IPS-NIHi7 (cell line): Measurements from ENCODE around the gene EPHA2.

Source experiments
- DNase-seq: peaks from one replicate; pipeline ENCODE4 v3.0.0; 2012; ENCODE audit warnings: mixed read lengths; ENCODE audit errors: extremely low spot score

The EPHA2 gene

DNA sequence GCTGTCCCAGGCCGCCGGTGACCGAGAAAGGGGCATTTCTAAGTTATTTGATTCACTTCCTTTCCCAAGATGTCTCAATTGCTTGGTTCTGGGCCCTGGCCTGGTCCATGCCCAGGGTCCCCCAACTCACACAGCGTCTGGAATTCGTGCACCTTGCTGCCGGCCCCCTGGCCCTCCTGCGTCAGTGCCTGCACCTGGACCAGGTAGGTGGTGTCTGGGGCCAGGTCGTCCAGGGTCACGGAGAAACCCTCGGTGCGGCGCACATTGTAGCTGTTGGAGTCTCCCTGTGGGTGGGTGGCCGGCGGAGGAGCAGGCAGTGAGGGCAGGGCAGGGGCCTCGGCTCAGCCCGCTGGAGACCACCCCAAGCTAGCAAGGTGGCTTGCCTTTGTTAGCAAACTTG is 21.0 kb downstream of the EPHA2 start:
- DNase-seq, result no peak

DNA sequence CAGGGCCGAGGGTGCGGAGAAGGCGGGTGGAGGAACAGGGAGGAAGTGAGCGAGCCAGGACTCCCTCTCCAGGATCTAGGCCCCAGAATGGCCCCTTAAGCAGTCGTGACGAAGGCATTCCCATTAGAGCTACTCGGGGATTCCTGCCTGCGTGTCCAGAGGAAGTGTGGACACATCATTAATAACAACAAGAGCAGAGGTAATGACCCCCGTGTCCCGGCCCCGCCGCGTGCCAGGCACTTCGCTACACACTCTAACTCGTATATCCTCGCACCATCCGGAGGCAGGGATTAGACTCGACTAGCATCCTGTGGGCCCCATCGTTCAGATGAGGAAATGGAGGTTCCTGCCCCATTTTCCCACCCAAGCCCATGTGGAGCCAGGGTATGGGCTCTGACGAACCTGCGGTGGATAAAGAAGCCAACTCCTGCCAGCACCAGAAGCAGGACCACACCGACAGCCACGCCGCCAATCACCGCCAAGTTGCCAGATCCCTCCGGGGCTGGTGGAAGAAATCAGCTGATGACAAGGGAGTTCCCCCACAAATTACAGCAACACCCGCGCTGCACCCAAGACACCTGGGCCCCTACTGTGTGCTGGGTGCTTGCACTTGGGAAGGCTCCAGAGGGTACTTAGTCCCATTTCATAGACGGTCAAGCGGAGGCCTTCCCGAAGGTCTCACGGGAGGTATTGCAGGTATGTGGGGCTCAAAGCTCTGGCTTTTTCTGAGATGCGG is 21.6 kb downstream of the EPHA2 start:
- DNase-seq, result no peak

DNA sequence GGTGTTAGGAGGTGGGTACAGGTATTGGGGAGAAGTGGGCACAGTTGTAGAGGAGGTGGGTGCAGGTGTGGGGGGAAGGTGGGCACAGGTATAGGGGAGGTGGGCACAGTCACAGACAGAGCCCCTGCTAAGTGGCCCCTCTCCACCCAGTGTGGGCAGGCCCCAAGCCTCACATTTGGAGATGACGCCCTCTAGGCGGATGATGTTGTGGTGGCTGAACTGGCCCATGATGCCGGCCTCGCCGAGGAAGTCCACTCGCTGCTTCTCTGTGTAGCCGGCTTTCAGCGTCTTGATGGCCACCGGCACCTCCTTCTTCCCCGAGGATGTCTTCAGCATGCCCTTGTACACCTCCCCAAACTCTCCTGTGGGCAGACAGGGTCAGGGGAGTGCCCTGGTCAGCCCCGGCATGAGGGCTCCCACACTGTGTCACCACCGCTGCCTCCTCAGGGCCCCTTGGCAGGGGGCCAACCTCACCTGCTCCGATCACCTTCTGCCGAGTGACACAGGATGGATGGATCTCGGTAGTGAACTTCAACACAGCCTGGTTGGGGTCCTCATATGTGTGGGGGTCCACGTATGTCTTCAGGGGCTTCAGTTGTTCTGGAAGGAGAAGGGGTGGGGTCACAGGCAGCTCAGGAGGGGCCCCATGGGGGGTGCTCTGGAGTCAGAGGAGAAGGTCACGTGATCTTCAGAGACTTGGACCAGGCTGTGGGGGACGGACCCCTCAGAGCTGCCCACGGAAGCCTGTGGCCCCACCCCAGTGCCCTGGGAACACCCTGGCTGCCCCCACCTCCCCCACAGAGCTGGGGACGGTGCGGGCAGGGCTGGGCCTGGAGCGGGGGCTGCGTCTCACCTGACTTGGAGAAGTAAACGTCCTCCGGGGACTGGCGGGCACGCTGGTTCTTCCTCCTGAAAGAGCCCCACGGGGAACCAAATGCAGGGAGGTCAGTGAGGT is 22.6 kb downstream of the EPHA2 start:
- no peak for DNase-seq

DNA sequence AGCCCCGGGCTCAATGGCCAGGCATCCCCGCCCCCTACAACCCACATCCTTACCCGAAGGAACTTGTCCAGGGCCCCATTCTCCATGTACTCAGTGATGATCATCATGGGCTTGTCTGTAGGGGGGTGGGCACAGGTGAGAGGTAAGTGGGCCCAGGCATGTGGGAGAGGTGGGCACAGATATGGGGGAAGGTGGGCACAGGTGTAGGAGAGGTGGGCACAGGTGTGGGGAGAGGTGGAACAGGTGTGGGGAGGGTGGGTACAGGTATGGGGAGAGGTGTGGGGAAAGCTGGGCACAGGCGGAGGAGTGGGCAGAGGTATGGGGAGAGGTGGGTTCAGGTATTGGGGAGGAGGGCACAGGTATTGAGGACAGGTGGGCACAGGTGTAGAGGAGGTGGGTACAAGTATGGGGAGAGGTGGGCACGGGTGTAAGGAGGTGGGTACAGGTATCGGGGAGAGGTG is 23.5 kb downstream of the EPHA2 start:
- DNase-seq, result no peak

DNA sequence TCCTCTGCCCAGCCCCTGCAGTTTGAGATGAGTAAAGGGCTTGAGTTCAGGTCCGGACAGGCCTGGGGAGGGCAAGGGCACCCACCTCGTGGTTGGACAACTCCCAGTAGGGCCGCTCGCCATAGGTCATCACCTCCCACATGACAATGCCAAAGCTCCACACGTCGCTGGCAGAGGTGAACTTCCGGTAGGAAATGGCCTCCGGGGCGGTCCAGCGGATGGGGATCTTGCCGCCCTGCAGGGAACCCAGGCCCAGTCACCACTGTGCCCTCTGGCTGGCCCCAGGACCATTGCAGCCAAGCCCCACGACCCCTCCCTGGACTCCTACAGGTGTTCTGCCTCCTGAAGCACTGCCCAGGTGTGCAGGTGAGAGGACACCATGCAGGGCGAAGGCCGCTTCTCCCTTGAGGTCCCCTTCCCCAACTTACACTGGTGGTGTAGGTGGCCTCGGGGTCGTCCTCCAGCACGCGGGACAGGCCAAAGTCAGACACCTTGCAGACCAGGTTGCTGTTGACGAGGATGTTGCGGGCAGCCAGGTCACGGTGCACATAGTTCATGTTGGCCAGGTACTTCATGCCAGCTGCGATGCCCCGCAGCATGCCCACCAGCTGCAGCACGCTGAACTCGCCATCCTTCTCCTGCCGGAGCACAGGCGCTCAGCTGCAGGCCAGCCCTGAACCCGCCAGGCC is 24.1 kb downstream of the EPHA2 start:
- DNase-seq, result no peak

DNA sequence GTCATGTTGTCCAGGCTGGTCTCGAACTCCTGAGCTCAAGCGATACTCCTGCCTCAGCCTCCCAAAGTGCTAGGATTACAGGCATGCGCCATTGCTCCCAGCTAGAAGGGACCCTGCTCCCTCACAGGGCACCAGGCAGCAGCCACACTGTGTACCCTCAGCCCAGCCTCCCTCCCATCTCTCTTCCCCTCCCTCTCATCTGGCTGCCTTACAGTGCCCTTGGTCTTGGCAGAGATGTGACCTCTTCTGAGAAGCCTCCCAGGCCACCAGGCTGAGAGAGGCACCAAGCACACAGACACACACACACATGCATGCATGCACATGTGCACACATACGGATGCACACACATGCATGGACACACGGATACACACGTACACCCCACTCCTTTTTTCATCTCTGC is 25.0 kb downstream of the EPHA2 start:
- DNase-seq, result no peak

DNA sequence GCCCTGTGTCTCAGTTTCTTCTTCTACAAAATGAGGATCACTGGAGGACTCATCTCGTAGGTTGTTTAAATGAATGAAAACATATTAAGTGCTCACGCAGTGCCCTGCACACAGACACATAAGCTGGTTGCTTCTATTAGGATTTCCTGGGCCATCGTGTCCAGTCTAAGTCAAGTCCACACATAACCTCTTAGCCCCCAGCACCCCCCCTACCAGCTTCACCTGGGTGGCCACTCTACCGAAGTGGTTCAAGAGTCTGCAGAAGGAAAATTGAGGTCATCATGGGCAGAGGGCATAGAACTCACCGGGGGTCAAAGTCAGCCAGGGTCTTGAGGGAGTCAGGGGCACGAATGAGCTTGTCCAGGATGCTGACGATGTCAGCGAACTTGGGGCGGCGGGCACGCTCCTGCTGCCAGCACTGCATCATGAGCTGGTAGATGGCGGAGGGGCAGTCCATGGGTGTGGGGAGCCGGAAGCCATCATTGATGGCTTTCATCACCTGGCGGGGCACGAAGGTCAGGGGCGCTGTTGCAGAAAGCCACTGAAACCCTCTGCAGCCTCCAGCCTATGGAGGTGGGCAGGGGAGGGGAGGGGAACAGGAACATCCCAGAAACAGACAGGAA is 25.8 kb downstream of the EPHA2 start:
- no peak for DNase-seq

DNA sequence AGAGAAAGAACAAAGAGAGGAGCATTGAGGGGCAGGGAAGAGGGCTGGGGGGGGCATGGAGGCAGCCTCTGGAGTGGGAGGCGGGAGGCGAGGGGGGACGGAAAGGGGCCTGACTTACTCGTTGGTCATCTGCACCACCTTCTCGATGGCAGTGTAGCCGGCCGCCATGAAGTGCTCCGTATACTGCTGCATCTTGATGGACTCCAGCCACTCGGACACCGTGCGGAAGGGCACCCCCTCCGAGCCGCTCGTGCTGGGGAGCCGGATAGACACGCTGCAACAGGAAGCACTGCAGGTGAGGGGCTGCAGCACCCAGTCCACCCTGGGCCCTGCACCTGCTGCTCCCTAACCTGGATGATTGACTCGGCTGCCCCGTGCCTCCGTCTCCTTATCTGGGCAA is 26.6 kb downstream of the EPHA2 start:
- DNase-seq, result no peak

DNA sequence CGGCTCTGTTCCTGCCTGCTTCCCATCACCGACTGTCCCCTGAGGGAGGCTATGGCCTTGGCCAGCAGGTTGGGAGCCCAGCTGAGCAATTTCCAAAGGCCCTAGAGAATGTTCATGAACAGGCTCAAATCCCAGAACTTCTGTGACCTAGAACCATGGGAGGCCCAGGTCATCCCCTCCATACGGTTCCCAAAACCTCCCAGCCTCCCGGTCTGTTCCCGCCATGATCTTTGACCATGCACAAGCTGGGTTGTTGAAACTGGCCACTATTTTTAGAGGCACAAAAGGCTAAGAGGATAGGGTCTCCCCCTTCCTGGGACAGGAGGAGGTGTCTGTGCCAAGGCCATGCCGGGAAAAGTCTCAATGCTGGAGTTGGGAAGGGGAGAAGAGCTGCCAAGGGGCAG is 27.5 kb downstream of the EPHA2 start:
- no peak for DNase-seq

DNA sequence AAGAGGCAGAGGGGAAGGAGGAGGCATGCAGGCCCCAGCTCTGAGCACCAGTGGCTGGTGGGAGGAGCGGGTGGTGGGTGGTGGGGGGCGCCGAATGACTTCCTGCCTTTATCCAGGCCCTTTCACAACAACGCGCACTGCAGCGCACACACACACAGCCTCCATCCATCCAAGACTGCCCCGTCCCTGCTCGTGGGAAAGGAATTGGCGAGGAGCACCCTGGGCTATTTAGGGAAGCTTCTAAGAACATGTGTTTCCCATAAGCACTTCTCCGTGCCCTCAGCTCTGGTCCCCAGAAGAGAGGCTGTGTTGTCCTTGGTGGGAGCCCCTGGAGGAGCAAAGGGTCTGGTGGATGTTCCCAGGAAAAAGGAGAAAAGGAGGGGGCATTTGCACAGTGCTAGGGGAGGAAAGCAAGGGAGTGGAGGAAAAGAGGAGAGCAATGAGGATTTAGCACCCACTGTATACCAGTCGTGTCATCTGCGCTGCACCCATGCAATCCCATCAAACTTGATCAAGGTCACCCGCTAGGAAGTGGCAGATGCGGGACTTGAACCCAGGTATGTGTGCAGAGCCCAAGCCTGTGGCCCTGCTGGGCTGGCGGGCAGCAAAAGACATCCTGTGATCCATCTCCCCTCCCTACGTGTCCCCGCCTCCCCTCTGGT is 28.1 kb downstream of the EPHA2 start:
- no peak for DNase-seq

DNA sequence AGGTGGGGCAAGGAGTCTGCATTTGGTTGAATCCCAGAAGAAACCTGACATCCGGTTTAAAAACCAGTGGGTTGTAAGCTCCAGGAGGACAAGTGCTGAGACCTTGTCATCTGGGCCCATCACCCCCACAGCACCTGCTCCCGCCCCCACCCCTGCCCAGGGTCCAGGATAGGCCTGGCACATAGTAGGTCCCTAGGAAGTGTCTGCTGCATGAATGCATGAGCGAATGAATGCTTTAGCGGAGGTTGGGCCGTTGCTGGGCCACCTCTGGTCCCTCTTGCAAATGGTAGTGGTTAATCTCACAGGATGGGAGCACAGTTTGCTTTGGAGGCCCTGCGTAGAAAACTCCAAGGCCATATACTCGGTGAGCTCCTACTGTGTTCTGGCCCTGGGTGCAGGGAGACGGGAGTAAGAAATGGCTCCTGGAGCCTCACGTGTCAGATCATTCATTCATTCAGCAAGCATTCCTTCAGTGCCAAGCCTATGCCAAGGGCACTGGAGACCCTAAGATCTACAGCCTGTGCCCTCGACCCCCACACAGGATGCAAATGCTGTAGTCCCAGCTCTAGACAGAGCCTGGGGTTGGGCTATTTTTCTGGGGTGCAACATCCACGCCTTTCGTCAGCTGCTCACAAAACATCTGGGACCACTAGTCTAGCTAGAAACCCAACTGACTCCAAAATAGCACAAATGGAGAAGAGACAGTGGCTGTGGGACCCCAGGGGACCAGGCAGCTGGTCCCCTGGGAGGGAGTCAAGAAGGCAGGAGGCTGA is 28.9 kb downstream of the EPHA2 start:
- no peak for DNase-seq

DNA sequence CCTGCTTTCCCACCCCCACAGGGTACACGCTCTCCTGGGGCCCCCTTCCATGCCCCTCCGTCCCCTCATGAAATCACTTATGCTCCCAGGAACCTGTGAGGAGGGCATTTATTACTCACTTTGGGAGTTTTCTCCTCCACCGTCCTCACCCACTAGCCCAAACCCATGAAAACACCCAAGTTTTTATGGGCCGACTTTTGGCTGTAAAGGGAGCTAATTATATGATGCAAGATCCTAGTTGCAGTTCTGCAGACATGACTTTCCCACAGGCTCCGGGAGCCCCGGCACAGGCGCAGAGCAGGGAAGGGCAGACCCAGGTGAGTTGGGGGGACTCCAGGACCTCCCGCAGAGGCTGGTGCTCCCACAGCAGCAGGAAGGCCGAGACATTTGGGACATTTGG is 29.7 kb downstream of the EPHA2 start:
- no peak for DNase-seq

DNA sequence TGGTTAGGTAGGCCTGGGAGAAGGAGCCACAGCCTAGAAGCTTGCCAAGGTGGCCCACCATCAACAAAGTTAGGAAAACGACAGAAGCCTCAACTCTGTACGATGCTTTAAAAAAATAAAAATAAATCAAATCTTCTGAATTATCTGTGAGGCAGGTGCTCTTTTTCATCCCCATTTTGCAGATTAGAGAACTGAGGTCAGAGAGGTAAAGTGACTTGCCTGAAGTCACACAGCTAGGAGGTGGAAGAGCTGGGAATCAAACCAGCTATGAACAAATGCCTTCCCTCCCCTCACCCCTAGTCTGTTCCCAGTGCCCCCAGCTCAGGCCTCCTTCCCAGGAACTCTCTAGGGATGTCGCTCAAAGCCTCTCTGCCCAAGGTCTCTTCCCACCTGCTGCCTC is 30.4 kb downstream of the EPHA2 start:
- no peak for DNase-seq

DNA sequence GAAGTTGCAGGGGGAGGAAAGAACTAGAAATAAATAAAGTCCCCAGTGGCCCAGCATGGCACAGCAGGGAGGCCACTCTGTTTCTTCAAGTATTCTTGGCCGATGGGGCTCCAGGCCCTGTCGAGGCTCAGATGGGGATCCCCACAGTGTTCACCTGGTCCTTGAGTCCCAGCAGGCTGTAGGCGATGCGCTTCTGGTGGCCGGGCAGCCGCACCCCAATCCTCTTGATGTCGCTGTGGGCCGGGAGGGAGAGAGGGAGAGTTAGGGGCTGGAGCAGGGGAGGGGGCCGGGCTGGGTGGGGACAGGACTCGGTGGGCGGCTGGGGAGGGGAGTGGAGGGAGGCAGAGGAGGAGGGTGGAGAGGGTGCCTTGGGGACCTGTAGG is 30.8 kb downstream of the EPHA2 start:
- DNase-seq, result no peak

DNA sequence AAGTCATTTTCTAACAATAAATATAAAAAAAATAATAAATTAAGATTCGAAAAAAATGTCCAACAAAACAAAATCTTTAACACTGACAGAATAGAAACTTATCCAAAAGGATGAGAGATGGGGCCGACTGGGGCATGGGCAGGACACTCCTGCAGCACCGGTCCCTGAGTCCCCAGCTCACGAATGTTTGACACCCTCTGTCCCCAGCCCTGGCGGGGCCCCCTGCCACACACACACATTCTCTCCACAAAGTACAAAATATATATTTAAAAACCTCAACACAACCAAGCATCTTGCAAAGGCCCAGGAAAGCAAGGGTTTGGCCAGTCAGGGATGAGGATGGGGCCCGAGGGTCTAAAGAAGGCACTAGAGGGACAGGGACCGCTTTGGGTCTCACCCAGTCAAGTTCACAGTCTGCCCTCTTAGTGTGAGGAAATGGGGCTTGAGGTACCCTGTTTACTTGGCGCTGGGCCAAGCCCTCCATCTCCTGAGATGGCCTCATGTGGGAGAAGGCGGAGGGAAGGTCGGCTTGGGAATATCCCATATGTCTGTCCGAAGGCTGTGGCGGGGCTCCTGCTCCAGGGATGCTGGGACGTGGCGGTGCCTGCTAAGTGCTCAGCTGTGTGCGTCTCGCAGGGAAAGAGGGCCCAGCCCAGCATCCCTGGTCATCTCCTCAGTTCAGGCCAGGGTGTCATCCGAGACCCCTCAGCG is 31.3 kb downstream of the EPHA2 start:
- DNase-seq, result no peak

DNA sequence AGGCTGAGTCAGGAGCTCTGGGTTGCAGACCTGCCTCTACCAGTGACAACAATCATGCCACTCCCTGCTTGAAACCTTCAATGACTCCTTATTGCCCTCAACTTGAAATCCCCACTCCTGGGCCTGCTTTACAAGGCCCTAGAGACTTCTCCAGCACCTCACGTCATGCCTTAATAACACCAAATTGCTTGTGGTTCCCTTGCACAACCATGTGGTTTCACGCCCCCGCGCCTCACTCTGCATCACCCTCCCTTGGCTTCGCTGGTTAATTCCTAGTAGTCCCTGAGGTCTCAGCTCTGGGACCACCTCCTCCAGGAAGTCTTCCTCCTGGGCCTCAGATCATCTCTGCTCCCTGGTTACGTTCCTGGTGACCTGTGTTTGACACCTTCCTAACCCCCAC is 33.0 kb downstream of the EPHA2 start:
- DNase-seq, result no peak

DNA sequence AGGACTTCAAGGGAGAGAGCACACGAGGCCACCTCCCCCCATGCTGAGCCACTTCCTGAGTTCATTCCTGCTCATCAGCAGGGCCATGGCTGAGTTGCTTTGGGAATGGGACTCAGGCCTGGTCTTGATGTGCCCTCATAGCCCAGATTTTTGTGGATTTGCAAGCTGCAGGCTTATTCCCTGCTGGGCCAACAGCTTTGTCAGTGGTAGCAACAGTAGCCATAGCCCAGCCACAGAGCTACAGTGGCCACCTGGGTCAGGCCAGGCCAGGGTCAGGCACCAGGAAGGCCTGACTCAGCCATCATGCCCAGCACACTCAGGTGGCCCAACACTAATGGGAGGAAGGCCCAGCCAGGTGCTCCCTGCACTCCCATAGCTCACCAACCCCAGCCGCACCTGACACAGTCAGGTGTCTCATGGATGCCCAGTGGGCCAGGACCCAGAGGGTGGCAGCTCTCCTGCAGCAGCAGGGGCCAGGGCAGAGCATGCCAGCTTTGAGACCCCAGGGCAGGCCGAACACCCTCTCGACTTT is 33.5 kb downstream of the EPHA2 start:
- no peak for DNase-seq

DNA sequence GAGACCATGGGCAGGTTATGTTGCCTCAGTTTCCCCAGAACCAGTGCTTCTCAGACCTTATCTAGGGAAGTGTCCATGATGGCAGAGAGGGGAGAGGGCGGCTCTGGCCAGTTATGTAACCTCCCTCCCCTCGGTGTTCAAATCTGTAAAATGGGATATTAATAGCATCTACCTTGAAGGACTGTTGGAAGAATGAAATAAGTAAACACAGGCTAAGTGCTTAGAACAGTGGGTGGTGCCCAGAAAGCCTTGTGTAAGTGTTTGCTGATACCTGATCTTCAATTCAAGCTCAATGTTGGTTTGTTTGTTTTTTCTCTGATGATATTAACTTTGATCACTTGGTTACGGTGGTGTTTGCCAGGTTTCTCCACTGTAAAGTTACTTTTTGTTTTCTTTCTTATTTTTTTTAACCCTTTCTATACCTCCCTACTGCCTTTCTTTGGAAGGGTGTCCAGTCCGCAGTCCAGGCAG is 34.9 kb downstream of the EPHA2 start:
- DNase-seq, result no peak

DNA sequence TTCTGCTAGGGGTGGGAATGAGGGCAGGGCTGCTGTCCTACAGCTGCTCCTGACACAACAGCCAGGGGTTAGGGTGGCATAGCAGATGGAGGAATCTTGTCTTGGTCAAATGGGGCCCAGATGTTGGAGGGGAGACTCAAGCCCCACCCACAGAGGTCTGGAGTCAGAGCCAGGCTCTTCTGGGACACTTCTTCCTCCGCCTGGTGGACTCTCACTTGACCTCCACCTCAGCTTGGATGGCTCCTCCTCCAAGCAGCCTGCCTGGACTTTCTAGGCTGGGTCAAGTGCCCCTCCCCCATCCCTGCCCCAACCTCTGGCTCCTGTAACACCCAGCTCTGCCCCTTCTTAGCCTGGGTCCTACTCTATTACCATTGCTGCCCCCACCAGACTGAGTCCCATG is 35.5 kb downstream of the EPHA2 start:
- no peak for DNase-seq

DNA sequence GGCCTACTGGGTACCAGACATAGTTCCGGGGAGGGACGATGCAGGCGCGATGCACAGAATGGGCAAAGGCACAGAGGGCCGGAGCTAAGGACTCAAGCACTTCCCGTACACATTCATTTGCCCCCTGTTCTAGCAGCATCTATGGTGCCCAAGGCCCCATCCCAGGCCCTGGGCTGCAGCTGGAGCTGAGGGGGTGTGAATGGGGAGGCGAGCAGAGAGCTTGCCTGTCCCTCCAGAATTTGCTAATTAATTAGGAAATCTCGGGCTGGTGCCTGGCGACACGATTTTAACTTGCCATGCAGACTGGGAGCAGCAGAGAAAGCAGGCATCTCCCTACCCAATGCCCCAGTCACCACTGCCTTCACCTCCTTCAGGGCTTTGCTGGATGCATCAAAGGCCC is 35.9 kb downstream of the EPHA2 start:
- DNase-seq, result no peak
